HUES48 (cell line): ENCODE measurements around the gene CRAMP1.

ENCODE experiments used
- H3K27ac ChIP-seq: one replicate; pipeline ENCODE4 v1.7.0; 2013; ENCODE audit warnings: low read depth, low read length, inconsistent platforms
- H3K27me3 ChIP-seq: 2 replicates; pipeline ENCODE4 v1.6.1; 2013; ENCODE audit warnings: mild to moderate bottlenecking, low read length; ENCODE audit not compliant: control insufficient read depth, insufficient read depth
- H3K36me3 ChIP-seq: 2 replicates; pipeline ENCODE4 v1.6.1; 2013; ENCODE audit warnings: low read length; ENCODE audit not compliant: control insufficient read depth, insufficient read depth
- H3K4me1 ChIP-seq: 2 replicates; pipeline ENCODE4 v1.6.1; 2013; ENCODE audit warnings: mild to moderate bottlenecking, low read length; ENCODE audit not compliant: control insufficient read depth, insufficient read depth
- H3K4me3 ChIP-seq: 2 replicates; pipeline ENCODE4 v1.5.1; 2013; ENCODE audit warnings: mild to moderate bottlenecking, low read depth, low read length
- H3K9ac ChIP-seq: 2 replicates; pipeline ENCODE4 v1.6.1; 2013; ENCODE audit warnings: mild to moderate bottlenecking, low read depth, low read length, moderate library complexity
- H3K9me3 ChIP-seq: 2 replicates; pipeline ENCODE4 v1.6.1; 2013; ENCODE audit warnings: low read length; ENCODE audit not compliant: control insufficient read depth, insufficient read depth

Gene CRAMP1

GRCh38 chr16:1597154-1597553 is 15.0 kb upstream of the CRAMP1 start:
- Histone ChIP-seq H3K9ac (no peak overlapping the region), H3K9me3 (peaks cover 3% of the 10 kb centered on the region; the same call in 1 of the 2 replicates), H3K36me3 (peaks cover 8% of the 10 kb centered on the region; the same call in 1 of the 2 replicates), H3K27ac (no peak overlapping the region), H3K27me3 (no peaks in the 10 kb centered on the region), H3K4me1 (no peaks in the 10 kb centered on the region), H3K4me3 (no peak overlapping the region)

GRCh38 chr16:1601031-1601430 is 11.1 kb upstream of the CRAMP1 start:
- Histone ChIP-seq H3K4me1 (no peaks in the 10 kb centered on the region), H3K27me3 (no peaks in the 10 kb centered on the region), H3K9ac (no peak overlapping the region), H3K36me3 (peaks cover 15% of the 10 kb centered on the region), H3K27ac (no peak overlapping the region), H3K9me3 (peaks cover 3% of the 10 kb centered on the region; the same call in 1 of the 2 replicates), H3K4me3 (no peak overlapping the region)

GRCh38 chr16:1601489-1601888 is 10.7 kb upstream of the CRAMP1 start:
- Histone ChIP-seq H3K27me3 (no peaks in the 10 kb centered on the region), H3K36me3 (peaks cover 18% of the 10 kb centered on the region), H3K9ac (no peak overlapping the region), H3K4me3 (no peak overlapping the region), H3K9me3 (peaks cover 3% of the 10 kb centered on the region; the same call in 1 of the 2 replicates), H3K4me1 (no peaks in the 10 kb centered on the region), H3K27ac (no peak overlapping the region)

GRCh38 chr16:1602285-1602684 is 9.9 kb upstream of the CRAMP1 start:
- Histone ChIP-seq H3K27ac (no peak overlapping the region), H3K9ac (no peak overlapping the region), H3K9me3 (peaks cover 3% of the 10 kb centered on the region; the same call in 1 of the 2 replicates), H3K4me3 (no peak overlapping the region), H3K27me3 (no peaks in the 10 kb centered on the region), H3K36me3 (peaks cover 26% of the 10 kb centered on the region), H3K4me1 (no peaks in the 10 kb centered on the region)

- no peaks in the 10 kb centered on the region for H3K4me1 ChIP-seq
These were observed 5.4 kb upstream of the CRAMP1 start for GRCh38 chr16:1606774-1607173.

GRCh38 chr16:1607971-1608370 is 4.2 kb upstream of the CRAMP1 start:
- no peaks in the 10 kb centered on the region for H3K9me3 ChIP-seq
- no peak overlapping the region for H3K9ac ChIP-seq
- H3K27ac ChIP-seq: no peak overlapping the region

More at GRCh38 chr16:1606774-1607173, 5.4 kb upstream of the CRAMP1 start:
- Histone ChIP-seq H3K4me3 (no peak overlapping the region), H3K27ac (no peak overlapping the region), H3K36me3 (peaks cover 21% of the 10 kb centered on the region), H3K9me3 (no peaks in the 10 kb centered on the region), H3K27me3 (no peaks in the 10 kb centered on the region), H3K9ac (no peak overlapping the region)

GRCh38 chr16:1610071-1610898 is 1.9 kb upstream of the CRAMP1 start:
- Histone ChIP-seq H3K4me1 (peaks cover 5% of the 10 kb centered on the region; the same call in 1 of the 2 replicates), H3K27ac (peak overlapping the region; percentile 86), H3K9me3 (no peaks in the 10 kb centered on the region), H3K4me3 (peak overlapping the region; percentile 83), H3K27me3 (peaks cover 12% of the 10 kb centered on the region), H3K36me3 (peaks cover 15% of the 10 kb centered on the region), H3K9ac (peak overlapping the region; percentile 76)

More at GRCh38 chr16:1607971-1608370, 4.2 kb upstream of the CRAMP1 start:
- H3K36me3 ChIP-seq: peaks cover 15% of the 10 kb centered on the region
- no peak overlapping the region for H3K4me3 ChIP-seq
- H3K4me1 ChIP-seq: no peaks in the 10 kb centered on the region
- peaks cover 4% of the 10 kb centered on the region for H3K27me3 ChIP-seq

- H3K4me3 ChIP-seq: peak overlapping the region; percentile 83
- H3K27me3 ChIP-seq: peaks cover 12% of the 10 kb centered on the region
- H3K9me3 ChIP-seq: no peaks in the 10 kb centered on the region
- H3K36me3 ChIP-seq: peaks cover 14% of the 10 kb centered on the region
- H3K27ac ChIP-seq: peak overlapping the region; percentile 54
- H3K4me1 ChIP-seq: peaks cover 5% of the 10 kb centered on the region; the same call in 1 of the 2 replicates
- H3K9ac ChIP-seq: peak overlapping the region; percentile 37; the same call in 1 of the 2 replicates
These were observed 1.1 kb upstream of the CRAMP1 start for GRCh38 chr16:1610899-1611632.

GRCh38 chr16:1613211-1613622 is 1.1 kb downstream of the CRAMP1 start:
- Histone ChIP-seq H3K36me3 (peaks cover 20% of the 10 kb centered on the region), H3K4me1 (peaks cover 5% of the 10 kb centered on the region; the same call in 1 of the 2 replicates), H3K4me3 (peak overlapping the region; percentile 82), H3K27me3 (peaks cover 12% of the 10 kb centered on the region), H3K9me3 (no peaks in the 10 kb centered on the region), H3K9ac (no peak overlapping the region), H3K27ac (no peak overlapping the region)

GRCh38 chr16:1613728-1614455 is 1.7 kb downstream of the CRAMP1 start:
- peak overlapping the region; percentile 82 for H3K4me3 ChIP-seq
- no peak overlapping the region for H3K27ac ChIP-seq

More at GRCh38 chr16:1613728-1614455, 1.7 kb downstream of the CRAMP1 start:
- peaks cover 5% of the 10 kb centered on the region; the same call in 1 of the 2 replicates for H3K4me1 ChIP-seq
- H3K36me3 ChIP-seq: peaks cover 27% of the 10 kb centered on the region
- H3K9ac ChIP-seq: no peak overlapping the region
- H3K27me3 ChIP-seq: peaks cover 12% of the 10 kb centered on the region
- H3K9me3 ChIP-seq: no peaks in the 10 kb centered on the region
